GM23248 (cell line): ENCODE results near the gene SH2D3C. TPM values are rescaled to one million over a fixed set of nuclear protein-coding genes. Genes with fewer than 3 reads are reported as not detected.

Experiments used
- DNase-seq: peaks from one replicate; pipeline ENCODE4 v3.0.0-alpha.2; 2015
- H2AFZ ChIP-seq: fragments of 200-600 bp; sonication (generic); 2 replicates; pipeline ENCODE4 v1.6.1; 2016; ENCODE audit warnings: antibody characterized with exemption
- H3F3A ChIP-seq: fragments of 200-600 bp; sonication (generic); 2 replicates; pipeline ENCODE4 v1.6.1; 2016; ENCODE audit warnings: mild to moderate bottlenecking, antibody characterized with exemption, mixed run types; ENCODE audit not compliant: insufficient read depth
- H3K27ac ChIP-seq: fragments of 200-600 bp; sonication (generic); 2 replicates; pipeline ENCODE4 v1.5.1; 2016; ENCODE audit warnings: mild to moderate bottlenecking
- H3K27me3 ChIP-seq: fragments of 200-600 bp; sonication (generic); replicated peaks from 2 replicates; pipeline ENCODE4 v1.6.1; 2016; ENCODE audit warnings: mild to moderate bottlenecking; ENCODE audit not compliant: insufficient read depth
- H3K36me3 ChIP-seq: fragments of 200-600 bp; sonication (generic); 2 replicates; pipeline ENCODE4 v1.6.1; 2016; ENCODE audit warnings: low read depth, mild to moderate bottlenecking
- H3K4me1 ChIP-seq: fragments of 200-600 bp; sonication (generic); 2 replicates; pipeline ENCODE4 v1.6.1; 2016; ENCODE audit warnings: mild to moderate bottlenecking; ENCODE audit not compliant: insufficient read depth
- H3K4me2 ChIP-seq: fragments of 200-600 bp; sonication (generic); one replicate; pipeline ENCODE4 v1.6.1; 2016; ENCODE audit warnings: mild to moderate bottlenecking; ENCODE audit not compliant: unreplicated experiment
- H3K4me3 ChIP-seq: fragments of 200-600 bp; sonication (generic); 2 replicates; pipeline ENCODE4 v1.5.1; 2016; ENCODE audit warnings: mild to moderate bottlenecking
- H3K79me2 ChIP-seq: fragments of 200-600 bp; sonication (generic); 2 replicates; pipeline ENCODE4 v1.6.1; 2016; ENCODE audit warnings: mild to moderate bottlenecking; ENCODE audit not compliant: insufficient read depth
- H3K9ac ChIP-seq: fragments of 200-600 bp; sonication (generic); 2 replicates; pipeline ENCODE4 v1.6.1; 2016; ENCODE audit warnings: mild to moderate bottlenecking
- H3K9me2 ChIP-seq: fragments of 200-600 bp; sonication (generic); 2 replicates; pipeline ENCODE4 v1.6.1; 2016; ENCODE audit warnings: mixed run types, mild to moderate bottlenecking, moderate library complexity; ENCODE audit not compliant: insufficient read depth
- H3K9me3 ChIP-seq: fragments of 200-600 bp; sonication (generic); one replicate; pipeline ENCODE4 v1.6.1; 2017; ENCODE audit warnings: low read depth
- H4K20me1 ChIP-seq: fragments of 200-600 bp; sonication (generic); 2 replicates; pipeline ENCODE4 v1.6.0; 2016; ENCODE audit not compliant: insufficient read depth
- EZH2 ChIP-seq: fragments of 200-600 bp; sonication (generic); IDR thresholded peaks from 2 replicates; pipeline ENCODE4 v1.6.1; 2018; ENCODE audit warnings: antibody characterized with exemption, mild to moderate bottlenecking; ENCODE audit not compliant: insufficient read depth, poor library complexity, severe bottlenecking
- EZH2phosphoT487 ChIP-seq: fragments of 200-600 bp; sonication (generic); IDR thresholded peaks from 2 replicates; pipeline ENCODE4 v1.6.1; 2018; ENCODE audit warnings: antibody characterized with exemption, moderate library complexity, mild to moderate bottlenecking, low read depth; ENCODE audit not compliant: insufficient read depth
- WGBS, 2 experiments: methylation state at CpG; one replicate each; pipeline ENCODE4 v1.1.6; 2015 to 2017; ENCODE audit warnings: low lambda C conversion rate in 2 of 2, low coverage in 1 of 2; ENCODE audit errors: missing lambda C conversion rate in 2 of 2; 5-methylcytosine and 5-hydroxymethylcytosine counted together
- in situ Hi-C: fragments of 300-500 bp; cut with MboI; formaldehyde crosslinking; loops from 2 replicates; pipeline ENCODE4 v1.15.0; 2020
- polyA plus RNA-seq: library from polyadenylated mRNA; unstranded; fragments of >200 nt; fragmentation: Nextera tagmentation; extraction: Ambion mirVana; gene quantifications from 2 replicates; pipeline ENCODE4 v1.2.1, GENCODE V29; 2016
- total RNA-seq: library from RNA; depleted of rRNA; stranded (reverse); fragments of >200 nt; shearing (Covaris generic); gene quantifications from 2 replicates; pipeline ENCODE4 v1.2.3, GENCODE V29; 2014

SH2D3C gene
- total and polyA plus RNA-seq, 2 experiments from 2014 or later, result not detected

GRCh38 chr9:127724012-127724411 is 54.5 kb downstream of the SH2D3C start:
- DNase-seq, result no peak
- peaks cover 14% of the 10 kb centered on the region for H3K4me1 ChIP-seq
- no peaks in the 10 kb centered on the region for H4K20me1 ChIP-seq
- H3K27me3 ChIP-seq, result no peaks in the 10 kb centered on the region
- no peaks in the 10 kb centered on the region for H3K9me2 ChIP-seq
- H3K9me3 ChIP-seq, result no peaks in the 10 kb centered on the region
- H3K27ac ChIP-seq, result no peak overlapping the region
- H3K4me2 ChIP-seq, result no peak overlapping the region
- no peak overlapping the region for H2AFZ ChIP-seq
- in situ Hi-C loops, result no loop called here
- H3K4me3 ChIP-seq, result no peak overlapping the region
- H3K79me2 ChIP-seq, result no peaks in the 10 kb centered on the region
- TF ChIP-seq EZH2 (no peak), EZH2phosphoT487 (no peak)
- 29 to 31% methylated on average over 21 to 23 of the region's 23 CpGs for WGBS, 2 experiments
- H3K9ac ChIP-seq, result no peak overlapping the region
- no peaks in the 10 kb centered on the region for H3K36me3 ChIP-seq
- H3F3A ChIP-seq, result peaks cover 9% of the 10 kb centered on the region; the same call in 1 of the 2 replicates

DNA sequence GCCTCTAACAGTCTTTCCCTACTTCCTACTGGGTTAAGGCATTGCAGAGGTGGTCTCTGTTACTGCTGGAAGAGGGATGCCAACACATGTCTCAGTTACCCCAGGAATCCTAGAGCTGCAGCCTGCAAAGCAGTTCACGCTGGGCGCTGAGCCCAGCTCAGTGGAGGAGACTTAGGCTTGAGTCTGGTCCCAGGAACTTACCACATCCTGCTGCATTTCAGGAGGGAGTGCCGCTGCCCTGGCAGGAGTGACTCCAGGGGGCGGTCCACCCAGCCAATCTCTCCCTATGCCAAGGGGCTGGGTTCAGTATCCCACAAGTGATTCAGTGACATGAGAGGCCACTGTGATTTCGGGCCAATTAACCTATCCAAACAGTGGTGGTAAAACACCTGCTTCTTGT is 55.0 kb downstream of the SH2D3C start:
- H3F3A ChIP-seq, result peaks cover 9% of the 10 kb centered on the region; the same call in 1 of the 2 replicates
- no peaks in the 10 kb centered on the region for H3K27me3 ChIP-seq
- TF ChIP-seq EZH2 (no peak), EZH2phosphoT487 (no peak)
- H4K20me1 ChIP-seq, result no peaks in the 10 kb centered on the region
- no peak overlapping the region for H3K4me3 ChIP-seq
- no peak overlapping the region for H3K9ac ChIP-seq
- WGBS, 2 experiments, result 2 to 5% methylated on average over 5 of the region's 5 CpGs
- H3K36me3 ChIP-seq, result no peaks in the 10 kb centered on the region
- H3K79me2 ChIP-seq, result no peaks in the 10 kb centered on the region
- no peak overlapping the region for H3K27ac ChIP-seq
- DNase-seq, result peak; percentile 93
- no peaks in the 10 kb centered on the region for H3K9me2 ChIP-seq
- peaks cover 14% of the 10 kb centered on the region for H3K4me1 ChIP-seq
- in situ Hi-C loops, result no loop called here
- no peaks in the 10 kb centered on the region for H3K9me3 ChIP-seq
- no peak overlapping the region for H3K4me2 ChIP-seq
- H2AFZ ChIP-seq, result no peak overlapping the region

GRCh38 chr9:127723013-127723412 is 55.5 kb downstream of the SH2D3C start:
- WGBS, 2 experiments, result 89 to 92% methylated on average over 13 of the region's 13 CpGs
- Histone ChIP-seq H3F3A (peaks cover 9% of the 10 kb centered on the region; the same call in 1 of the 2 replicates), H3K36me3 (no peaks in the 10 kb centered on the region), H3K4me2 (no peak overlapping the region), H3K9me2 (no peaks in the 10 kb centered on the region), H2AFZ (no peak overlapping the region), H3K27me3 (no peaks in the 10 kb centered on the region), H3K79me2 (no peaks in the 10 kb centered on the region), H3K27ac (no peak overlapping the region), H4K20me1 (no peaks in the 10 kb centered on the region), H3K9me3 (no peaks in the 10 kb centered on the region), H3K9ac (no peak overlapping the region), H3K4me1 (peaks cover 14% of the 10 kb centered on the region), H3K4me3 (no peak overlapping the region)
- TF ChIP-seq EZH2phosphoT487, result no peak
- no peak for TF ChIP-seq EZH2
- in situ Hi-C loops, result no loop called here
- no peak for DNase-seq

DNA sequence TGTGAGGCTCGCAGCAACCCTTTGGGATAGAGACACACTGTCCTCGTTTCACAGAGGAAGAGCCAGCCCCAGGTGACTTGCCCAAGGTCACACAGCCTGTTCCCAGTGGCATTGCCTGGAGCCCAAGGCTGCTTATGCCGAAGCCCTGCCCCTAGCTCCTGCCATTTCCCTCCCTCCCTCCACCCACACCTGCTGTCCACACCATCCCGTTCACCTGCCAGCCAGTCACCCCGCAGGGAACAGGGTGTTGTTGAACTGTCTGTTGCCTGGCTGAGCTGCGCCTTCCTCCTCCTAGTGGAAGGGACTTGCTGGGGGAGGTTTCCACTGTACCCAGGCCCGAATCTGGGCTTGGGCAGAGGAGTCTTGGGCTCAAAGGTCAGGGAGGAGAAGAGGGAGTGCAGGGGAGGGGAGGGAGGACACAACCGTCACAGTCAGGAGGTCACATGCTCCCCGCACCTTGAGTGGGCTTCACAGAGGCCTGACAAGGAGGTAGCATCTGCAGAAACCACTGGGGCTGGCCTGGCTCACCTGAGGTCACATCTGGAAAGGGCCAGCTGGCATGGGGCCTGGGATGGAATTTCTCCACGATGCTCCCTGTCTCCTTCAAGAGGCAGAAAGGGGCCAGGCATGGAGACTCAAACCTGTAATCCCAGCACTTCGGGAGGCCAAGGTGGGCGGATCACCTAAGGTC is 56.3 kb downstream of the SH2D3C start:
- no peaks in the 10 kb centered on the region for H4K20me1 ChIP-seq
- no peak overlapping the region for H3K27ac ChIP-seq
- no peaks in the 10 kb centered on the region for H3K27me3 ChIP-seq
- no peaks in the 10 kb centered on the region for H3K9me2 ChIP-seq
- H3K4me1 ChIP-seq, result peaks cover 14% of the 10 kb centered on the region
- no peak overlapping the region for H2AFZ ChIP-seq
- in situ Hi-C loops, result no loop called here
- H3K4me3 ChIP-seq, result no peak overlapping the region
- H3K9ac ChIP-seq, result no peak overlapping the region
- no peak overlapping the region for H3K4me2 ChIP-seq
- no peaks in the 10 kb centered on the region for H3K36me3 ChIP-seq
- H3F3A ChIP-seq, result peaks cover 9% of the 10 kb centered on the region; the same call in 1 of the 2 replicates
- no peaks in the 10 kb centered on the region for H3K79me2 ChIP-seq
- no peak for DNase-seq
- 79 to 80% methylated on average over 12 of the region's 12 CpGs for WGBS, 2 experiments
- TF ChIP-seq EZH2phosphoT487 (no peak), EZH2 (no peak)
- H3K9me3 ChIP-seq, result no peaks in the 10 kb centered on the region

DNA sequence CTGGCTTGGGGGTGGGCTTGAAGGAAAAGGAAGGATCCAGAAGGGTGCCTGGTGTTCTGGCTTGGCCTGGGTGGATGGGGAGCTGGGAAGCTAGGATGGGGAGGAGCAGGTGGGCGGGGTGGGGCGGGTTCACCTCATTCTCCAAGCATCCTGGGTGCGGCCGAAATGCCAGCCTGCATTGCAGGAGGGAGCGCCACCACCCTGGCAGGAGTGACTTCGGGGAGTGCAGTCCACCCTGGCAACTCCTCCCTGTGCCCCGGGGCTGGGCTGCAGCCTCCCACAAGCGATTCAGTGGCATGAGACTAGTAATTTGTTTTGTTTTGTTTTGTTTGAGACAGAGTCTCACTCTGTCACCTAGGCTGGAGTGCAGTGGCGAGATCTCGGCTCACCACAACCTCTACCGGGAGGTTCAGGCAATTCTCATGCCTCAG is 57.1 kb downstream of the SH2D3C start:
- no peak overlapping the region for H3K4me3 ChIP-seq
- no peaks in the 10 kb centered on the region for H3K9me2 ChIP-seq
- 71 to 77% methylated on average over 8 to 11 of the region's 11 CpGs for WGBS, 2 experiments
- peaks cover 15% of the 10 kb centered on the region for H3K4me1 ChIP-seq
- no peak for TF ChIP-seq EZH2
- H3K27ac ChIP-seq, result no peak overlapping the region
- H2AFZ ChIP-seq, result no peak overlapping the region
- no peak overlapping the region for H3K9ac ChIP-seq
- H3K9me3 ChIP-seq, result no peaks in the 10 kb centered on the region
- no peak overlapping the region for H3K4me2 ChIP-seq
- in situ Hi-C loops, result no loop called here
- H4K20me1 ChIP-seq, result no peaks in the 10 kb centered on the region
- peaks cover 9% of the 10 kb centered on the region; the same call in 1 of the 2 replicates for H3F3A ChIP-seq
- no peak for DNase-seq
- H3K36me3 ChIP-seq, result no peaks in the 10 kb centered on the region
- H3K27me3 ChIP-seq, result no peaks in the 10 kb centered on the region
- no peaks in the 10 kb centered on the region for H3K79me2 ChIP-seq
